OCI-LY7 (cell line): ENCODE measurements around the gene LY6G6F. TPM values are rescaled to one million over a fixed set of nuclear protein-coding genes. Genes with fewer than 3 reads are reported as not detected.

Experiments used
- BruUV-seq: library from RNA; stranded (reverse); fragments of 400-500 nt; replicated peaks from 2 replicates; lab custom pipeline; 2021; lab: Mats Ljungman, UMichigan
- CTCF ChIA-PET: fragments of 300-600 bp; sonication (Branson Sonifier 250); formaldehyde crosslinking; loops from one replicate; lab custom pipeline; 2022; ENCODE audit warnings: antibody characterized with exemption; ENCODE audit not compliant: unreplicated experiment; lab: Charles Lee
- POLR2A ChIA-PET: fragments of 300-600 bp; sonication (Branson Sonifier 250); formaldehyde crosslinking; loops from one replicate; lab custom pipeline; 2022; ENCODE audit warnings: antibody characterized with exemption; lab: Charles Lee
- DNase-seq: peaks from one replicate; pipeline ENCODE4 v3.0.0-alpha.2; 2015; ENCODE audit warnings: low spot score
- H2AFZ ChIP-seq: fragments of 200-600 bp; sonication (generic), shearing (Covaris generic); 2 replicates; pipeline ENCODE4 v1.6.1; 2014; ENCODE audit warnings: mild to moderate bottlenecking, antibody characterized with exemption, low read length, moderate library complexity
- H3K27ac ChIP-seq: fragments of 200-600 bp; sonication (generic); 2 replicates; pipeline ENCODE4 v1.5.1; 2014; ENCODE audit warnings: mixed run types, low read depth, mild to moderate bottlenecking, moderate library complexity, low read length, inconsistent platforms; ENCODE audit not compliant: poor library complexity, severe bottlenecking
- H3K36me3 ChIP-seq: fragments of 200-600 bp; sonication (generic); 2 replicates; pipeline ENCODE4 v1.6.1; 2014; ENCODE audit warnings: mild to moderate bottlenecking, antibody characterized with exemption, low read length, moderate library complexity, mixed read lengths; ENCODE audit not compliant: insufficient read depth
- H3K4me1 ChIP-seq: fragments of 200-600 bp; sonication (generic); 2 replicates; pipeline ENCODE4 v1.5.1; 2014; ENCODE audit warnings: mild to moderate bottlenecking, low read length; ENCODE audit not compliant: insufficient read depth, poor library complexity, severe bottlenecking
- H3K4me2 ChIP-seq: fragments of 200-600 bp; sonication (generic); 2 replicates; pipeline ENCODE4 v1.6.1; 2014; ENCODE audit warnings: mild to moderate bottlenecking, low read length
- H3K4me3 ChIP-seq: fragments of 200-600 bp; sonication (generic); 2 replicates; pipeline ENCODE4 v1.5.1; 2014; ENCODE audit warnings: mild to moderate bottlenecking, low read depth, low read length; ENCODE audit not compliant: poor library complexity, severe bottlenecking
- H3K79me2 ChIP-seq: fragments of 200-600 bp; sonication (generic); 2 replicates; pipeline ENCODE4 v1.6.1; 2016; ENCODE audit warnings: low read depth, mild to moderate bottlenecking, low read length, moderate library complexity, mixed read lengths; ENCODE audit not compliant: insufficient read depth
- H3K9me2 ChIP-seq: fragments of 200-600 bp; sonication (generic); 2 replicates; pipeline ENCODE4 v1.6.1; 2016; ENCODE audit warnings: mild to moderate bottlenecking, low read length, mixed read lengths; ENCODE audit not compliant: insufficient read depth
- H3K9me3 ChIP-seq: fragments of 200-600 bp; sonication (generic); 2 replicates; pipeline ENCODE4 v1.6.1; 2014; ENCODE audit warnings: mild to moderate bottlenecking, mixed run types, low read length, mixed read lengths
- H4K20me1 ChIP-seq: fragments of 200-600 bp; sonication (generic); 2 replicates; pipeline ENCODE4 v1.6.1; 2014; ENCODE audit warnings: mild to moderate bottlenecking, antibody characterized with exemption, low read length, moderate library complexity, mixed read lengths; ENCODE audit not compliant: insufficient read depth
- EZH2phosphoT487 ChIP-seq: fragments of 200-600 bp; sonication (generic); IDR thresholded peaks from 2 replicates; pipeline ENCODE4 v1.6.1; 2018; ENCODE audit warnings: low read depth, borderline replicate concordance, mild to moderate bottlenecking, mixed run types, antibody characterized with exemption, low read length, moderate library complexity, mixed read lengths
- intact Hi-C: fragments of 100-400 bp; cut with micrococcal nuclease; formaldehyde crosslinking; loops from one replicate; pipeline ENCODE4 v1.10.0; 2022; ENCODE audit not compliant: unreplicated experiment
- total RNA-seq, 2 experiments: library from RNA; depleted of rRNA in 1 of 2; stranded (reverse); fragments of >200 nt in 1 of 2; shearing (Covaris generic) in 1 of 2; gene quantifications; 2 replicates each; pipeline ENCODE4 v1.2.3, GENCODE V29; 2014 to 2022
- TF ChIP-seq, protein P1 (sequence below): fragments of 200-600 bp; sonication (generic); conservative IDR thresholded peaks from 2 replicates; pipeline ENCODE4 v1.5.1; 2014; ENCODE audit warnings: mild to moderate bottlenecking, antibody characterized with exemption, low read length, moderate library complexity, mixed read lengths

The LY6G6F gene
- total RNA-seq, 2 experiments from 2014 or later: not detected

DNA sequence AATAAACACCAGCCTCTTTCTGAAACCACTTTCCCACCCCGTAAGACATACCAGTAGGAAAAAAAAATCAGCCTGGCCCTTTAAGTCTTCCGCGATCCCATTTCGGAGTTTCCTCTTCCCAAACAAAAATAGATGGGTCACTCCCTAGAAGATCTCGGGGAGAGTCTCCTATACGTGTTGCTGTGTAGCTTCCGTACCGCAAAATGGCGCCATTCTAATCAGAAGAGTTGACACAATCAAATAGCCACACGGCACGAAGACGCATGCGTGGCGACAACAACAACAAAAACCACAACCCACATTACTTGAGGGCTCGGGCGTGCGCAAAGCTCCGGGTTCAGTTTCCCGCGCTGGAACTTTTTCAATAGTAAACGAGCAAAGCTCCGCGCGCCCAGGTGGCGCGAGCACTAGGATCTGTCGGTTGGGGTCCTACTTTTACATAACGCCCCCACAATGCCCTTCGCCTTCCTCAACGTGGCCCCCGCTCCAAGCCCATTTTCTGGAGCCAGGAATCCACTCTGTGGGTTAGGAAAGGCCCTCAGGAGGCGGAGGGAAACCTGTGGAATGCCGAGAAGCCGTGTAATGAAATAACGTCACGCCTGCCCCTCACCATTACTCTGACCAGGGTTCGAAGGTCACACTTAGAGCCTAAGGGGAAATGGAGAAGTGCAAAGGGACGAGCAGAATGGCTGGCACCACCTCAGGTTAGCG lies 41.7 kb upstream of the LY6G6F start, which contains the start of gene GPANK1:
Gene GPANK1, minus strand, starts transcription at position 208 of the 711 bp plus-strand sequence. CDS start 519 bp downstream, outside the sequence.
- CTCF ChIA-PET: interaction anchor here (0.6 to 0.7 kb wide), 2 partner anchors 30 to 237 kb away, joined by 3 read pairs; no protein-coding TSS in a partner anchor
- peaks cover 62% of the 10 kb centered on the region for H3K79me2 ChIP-seq
- intact Hi-C loops: loop anchor here (1.0 to 2.0 kb wide), 7 partner anchors 13 to 170 kb away; partner anchors contain the start of genes ABHD16A, ATP6V1G2, BAG6 and PRRC2A
- H4K20me1 ChIP-seq: 0 out of 2 replicates have a peak, but pooled peaks cover 3% of the 10 kb centered on the region
- BruUV-seq: no TSS peak
- peak within 1 kb of the TSS; percentile 99 for H3K4me3 ChIP-seq
- peak within 1 kb of the TSS; percentile 90 for H3K27ac ChIP-seq
- H3K9me2 ChIP-seq: no peaks in the 10 kb centered on the region
- DNase-seq: peak; percentile 95
- POLR2A ChIA-PET: interaction anchor here (0.6 to 1.6 kb wide), 7 partner anchors 9 to 293 kb away, joined by 3 to 6 read pairs (median 3); partner anchors contain the start of genes APOM, HSPA1B, LSM2 and NEU1
- H3K4me2 ChIP-seq: peak within 1 kb of the TSS; percentile 97
- no peak for TF ChIP-seq EZH2phosphoT487
- TF ChIP-seq, protein P1, sequence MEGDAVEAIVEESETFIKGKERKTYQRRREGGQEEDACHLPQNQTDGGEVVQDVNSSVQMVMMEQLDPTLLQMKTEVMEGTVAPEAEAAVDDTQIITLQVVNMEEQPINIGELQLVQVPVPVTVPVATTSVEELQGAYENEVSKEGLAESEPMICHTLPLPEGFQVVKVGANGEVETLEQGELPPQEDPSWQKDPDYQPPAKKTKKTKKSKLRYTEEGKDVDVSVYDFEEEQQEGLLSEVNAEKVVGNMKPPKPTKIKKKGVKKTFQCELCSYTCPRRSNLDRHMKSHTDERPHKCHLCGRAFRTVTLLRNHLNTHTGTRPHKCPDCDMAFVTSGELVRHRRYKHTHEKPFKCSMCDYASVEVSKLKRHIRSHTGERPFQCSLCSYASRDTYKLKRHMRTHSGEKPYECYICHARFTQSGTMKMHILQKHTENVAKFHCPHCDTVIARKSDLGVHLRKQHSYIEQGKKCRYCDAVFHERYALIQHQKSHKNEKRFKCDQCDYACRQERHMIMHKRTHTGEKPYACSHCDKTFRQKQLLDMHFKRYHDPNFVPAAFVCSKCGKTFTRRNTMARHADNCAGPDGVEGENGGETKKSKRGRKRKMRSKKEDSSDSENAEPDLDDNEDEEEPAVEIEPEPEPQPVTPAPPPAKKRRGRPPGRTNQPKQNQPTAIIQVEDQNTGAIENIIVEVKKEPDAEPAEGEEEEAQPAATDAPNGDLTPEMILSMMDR: 0 out of 2 replicates have a peak, but pooled peaks have one; percentile 28
- peaks cover 45% of the 10 kb centered on the region for H3K4me1 ChIP-seq
- H2AFZ ChIP-seq: peak within 1 kb of the TSS; percentile 2; the same call in 1 of the 2 replicates
- peaks cover 68% of the 10 kb centered on the region for H3K36me3 ChIP-seq
- no peaks in the 10 kb centered on the region for H3K9me3 ChIP-seq

DNA sequence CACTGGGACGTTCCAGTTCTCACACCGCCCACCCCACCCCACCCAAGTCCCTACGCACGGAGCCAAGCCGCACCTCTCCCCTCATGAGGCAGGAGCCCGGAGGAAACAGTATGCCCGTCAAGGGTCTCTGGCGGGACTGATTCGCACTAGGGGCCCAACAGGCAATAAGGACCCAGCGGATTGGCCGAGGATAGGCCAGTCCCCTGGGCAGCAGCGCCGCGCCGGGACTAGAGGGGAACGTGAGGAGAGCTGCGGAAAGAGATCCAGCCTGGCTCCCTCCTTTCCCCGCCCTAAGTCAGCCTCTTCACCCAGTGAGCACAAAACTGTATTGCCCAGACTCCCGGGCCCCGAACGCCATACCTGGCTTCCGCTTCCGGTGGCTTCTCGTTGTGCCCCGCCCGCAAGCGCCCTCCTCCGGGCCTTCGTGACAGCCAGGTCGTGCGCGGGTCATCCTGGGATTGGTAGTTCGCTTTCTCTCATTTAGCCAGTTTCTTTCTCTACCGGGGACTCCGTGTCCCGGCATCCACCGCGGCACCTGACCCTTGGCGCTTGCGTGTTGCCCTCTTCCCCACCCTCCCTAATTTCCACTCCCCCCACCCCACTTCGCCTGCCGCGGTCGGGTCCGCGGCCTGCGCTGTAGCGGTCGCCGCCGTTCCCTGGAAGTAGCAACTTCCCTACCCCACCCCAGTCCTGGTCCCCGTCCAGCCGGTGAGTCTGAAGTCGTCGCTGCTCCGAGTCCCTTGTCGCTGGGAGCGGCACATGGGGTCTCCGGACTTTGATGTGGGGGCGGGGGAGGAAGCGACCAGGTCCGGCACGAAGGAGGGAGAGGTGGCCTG lies 40.9 kb upstream of the LY6G6F start, which contains the start of gene CSNK2B:
Gene CSNK2B, plus strand, starts transcription at position 580 of the 836 bp plus-strand sequence. CDS start 752 bp downstream, outside the sequence.
- peaks cover 58% of the 10 kb centered on the region for H3K79me2 ChIP-seq
- ChIA-PET POLR2A (interaction anchor here (0.5 to 1.6 kb wide), 4 partner anchors 10 to 527 kb away, joined by 3 to 5 read pairs (median 4); partner anchors contain the start of genes APOM and NEU1), CTCF (interaction anchor here (0.6 kb wide), 1 partner anchor 29 kb away, joined by 3 read pairs; no protein-coding TSS in a partner anchor)
- peaks cover 75% of the 10 kb centered on the region for H3K36me3 ChIP-seq
- TF ChIP-seq, protein P1: no peak
- TF ChIP-seq EZH2phosphoT487: no peak
- H3K9me2 ChIP-seq: no peaks in the 10 kb centered on the region
- peak within 1 kb of the TSS; percentile 97 for H3K4me2 ChIP-seq
- peak within 1 kb of the TSS; percentile 90 for H3K27ac ChIP-seq
- DNase-seq: peak; percentile 98
- intact Hi-C loops: loop anchor here (1.0 to 2.0 kb wide), 7 partner anchors 13 to 169 kb away; partner anchors contain the start of genes ABHD16A, ATP6V1G2, BAG6 and PRRC2A
- H3K4me3 ChIP-seq: peak within 1 kb of the TSS; percentile 99
- no peaks in the 10 kb centered on the region for H3K9me3 ChIP-seq
- H4K20me1 ChIP-seq: 0 out of 2 replicates have a peak, but pooled peaks cover 3% of the 10 kb centered on the region
- H3K4me1 ChIP-seq: peaks cover 43% of the 10 kb centered on the region
- no peak within 1 kb of the TSS; the same call in 1 of the 2 replicates for H2AFZ ChIP-seq
- no TSS peak for BruUV-seq
